HepG2 (cell line): ENCODE results near the gene DNAJB2. TPM values are rescaled to one million over a fixed set of nuclear protein-coding genes. Genes with fewer than 3 reads are reported as not detected.

Experiments
- ATAC-seq: fragments of 200-7000 bp; cut with Tn5 transposase; 3 replicates; pipeline ENCODE4 v1.9.1; 2020; ENCODE audit warnings: mild to moderate bottlenecking, moderate library complexity
- BruUV-seq: library from RNA; stranded (reverse); fragments of 400-500 nt; replicated peaks from 2 replicates; lab custom pipeline; 2021; lab: Mats Ljungman, UMichigan
- CTCF ChIA-PET: fragments of 300-600 bp; formaldehyde crosslinking; extraction: SDS; loops from one replicate; lab custom pipeline; 2021; ENCODE audit warnings: low total read pairs, inconsistent platforms, low intra/inter-chr PET ratio; lab: Yijun Ruan, JAX
- POLR2A ChIA-PET: fragments of 350-600 bp; sonication (Branson Sonifier 250); formaldehyde crosslinking; loops from one replicate; lab custom pipeline; 2020; ENCODE audit warnings: antibody characterized with exemption, inconsistent platforms; lab: Yijun Ruan, JAX
- DNase-seq: peaks from one replicate; pipeline ENCODE4 v3.0.0-alpha.2; 2015; ENCODE audit warnings: low spot score
- FAIRE-seq: peaks from 3 replicates; lab custom pipeline; 2011; peaks lifted over from hg19 to GRCh38; lab: Jason Lieb, UNC
- H2AFZ ChIP-seq: one replicate; pipeline ENCODE4 v1.6.1; 2011; ENCODE audit warnings: low read length, inconsistent platforms
- H3K27ac ChIP-seq: fragments of 300-600 bp; 3 replicates; pipeline ENCODE4 v1.8.0; 2011; ENCODE audit warnings: mixed run types, mild to moderate bottlenecking, mixed read lengths, low read length, inconsistent platforms; ENCODE audit not compliant: insufficient read depth; ENCODE audit errors: extremely low read length
- H3K27me3 ChIP-seq, 2 experiments: fragments of 200-600 bp in 1 of 2; 2 replicates in 1 of 2; 3 replicates in 1 of 2; pipeline versions ENCODE4 v1.6.0 to v1.8.0; 2011; ENCODE audit warnings: low read length in 2 of 2, mild to moderate bottlenecking in 2 of 2, moderate library complexity in 2 of 2, inconsistent platforms in 1 of 2; ENCODE audit not compliant: insufficient read depth in 2 of 2, control insufficient read depth in 1 of 2
- H3K36me3 ChIP-seq, 2 experiments: fragments of 200-600 bp in 1 of 2; replicated peaks in 1 of 2; 2 replicates in 1 of 2; 3 replicates in 1 of 2; pipeline versions ENCODE4 v1.5.1 to v1.8.0; 2011; ENCODE audit warnings: low read length in 2 of 2, inconsistent platforms in 1 of 2; ENCODE audit not compliant: insufficient read depth in 2 of 2, control insufficient read depth in 1 of 2
- H3K4me1 ChIP-seq: 2 replicates; pipeline ENCODE4 v1.5.1; 2012; ENCODE audit warnings: low read length, inconsistent platforms; ENCODE audit not compliant: insufficient read depth
- H3K4me2 ChIP-seq: 2 replicates; pipeline ENCODE4 v1.6.0; 2011; ENCODE audit warnings: low read depth, low read length, inconsistent platforms
- H3K4me3 ChIP-seq, 3 experiments: fragments of 200-600 bp in 1 of 3; sonication (generic), shearing (Covaris generic) in 1 of 3; replicated peaks in 1 of 3; 2 replicates each; pipeline ENCODE4 v1.5.1; 2011 to 2016; ENCODE audit warnings: low read length in 3 of 3, inconsistent platforms in 2 of 3, low read depth in 2 of 3, mild to moderate bottlenecking in 2 of 3, control low read depth in 1 of 3, mixed read lengths in 1 of 3; ENCODE audit not compliant: insufficient read depth in 1 of 3
- H3K79me2 ChIP-seq: one replicate; pipeline ENCODE4 v1.6.1; 2011; ENCODE audit warnings: low read length, inconsistent platforms; ENCODE audit not compliant: insufficient read depth
- H3K9ac ChIP-seq: 2 replicates; pipeline ENCODE4 v1.6.0; 2011; ENCODE audit warnings: mild to moderate bottlenecking, low read depth, low read length, inconsistent platforms; ENCODE audit not compliant: insufficient read depth
- H3K9me3 ChIP-seq: 2 replicates; pipeline ENCODE4 v1.5.1; 2012; ENCODE audit warnings: mild to moderate bottlenecking, low read length
- H4K20me1 ChIP-seq: 2 replicates; pipeline ENCODE4 v1.6.0; 2011; ENCODE audit warnings: inconsistent platforms, mild to moderate bottlenecking, low read length, moderate library complexity; ENCODE audit not compliant: insufficient read depth
- DPF2 ChIP-seq: sonication (generic); formaldehyde crosslinking; IDR thresholded peaks from 2 replicates; pipeline ENCODE4 v1.4.0; 2020; ENCODE audit warnings: mild to moderate bottlenecking, low read depth, missing genetic modification reagents, borderline replicate concordance
- NCOR1 ChIP-seq: fragments of 200-600 bp; sonication (generic); IDR thresholded peaks from 2 replicates; pipeline ENCODE4 v1.7.0; 2017; ENCODE audit warnings: antibody characterized with exemption, low read length, borderline replicate concordance
- PBX2 ChIP-seq: IDR thresholded peaks from 2 replicates; pipeline ENCODE4 v1.6.1; 2016; ENCODE audit warnings: control low read depth
- POLR2AphosphoS2 ChIP-seq: IDR thresholded peaks from 2 replicates; pipeline ENCODE4 v1.6.1; 2011; ENCODE audit warnings: low read depth, low read length, improper control_type of control experiment
- POLR2AphosphoS5 ChIP-seq: IDR thresholded peaks from 2 replicates; pipeline ENCODE4 v1.6.1; 2012; ENCODE audit warnings: low read depth, low read length
- YEATS4 ChIP-seq: sonication (generic); formaldehyde crosslinking; IDR thresholded peaks from 2 replicates; pipeline ENCODE4 v1.4.0; 2020; ENCODE audit warnings: missing genetic modification reagents, borderline replicate concordance
- ZFP41 ChIP-seq: sonication (generic); formaldehyde crosslinking; IDR thresholded peaks from 2 replicates; pipeline ENCODE4 v1.4.0; 2020; ENCODE audit warnings: mild to moderate bottlenecking, missing genetic modification reagents, borderline replicate concordance
- ZNF124 ChIP-seq: sonication (generic); formaldehyde crosslinking; IDR thresholded peaks from 2 replicates; pipeline ENCODE4 v1.4.0; 2020; ENCODE audit warnings: missing genetic modification reagents
- ZNF275 ChIP-seq: sonication (generic); formaldehyde crosslinking; IDR thresholded peaks from 2 replicates; pipeline ENCODE4 v1.8.0; 2022; ENCODE audit warnings: missing genetic modification reagents, mild to moderate bottlenecking, inconsistent platforms, borderline replicate concordance
- ZNF280B ChIP-seq: sonication (generic); formaldehyde crosslinking; IDR thresholded peaks from 2 replicates; pipeline ENCODE4 v1.5.0; 2020; ENCODE audit warnings: missing genetic modification reagents, mild to moderate bottlenecking, borderline replicate concordance
- ZNF616 ChIP-seq: sonication (generic); formaldehyde crosslinking; IDR thresholded peaks from 2 replicates; pipeline ENCODE4 v1.5.0; 2020; ENCODE audit warnings: low read depth, mild to moderate bottlenecking, missing genetic modification reagents
- WGBS: methylation state at CpG from one replicate; pipeline ENCODE4 v1.1.6; 2017; ENCODE audit warnings: low lambda C conversion rate; 5-methylcytosine and 5-hydroxymethylcytosine counted together
- in situ Hi-C: cut with HindIII; loops from 2 replicates; pipeline ENCODE4 v1.10.0; 2017; ENCODE audit warnings: low pct_unique_long_range_greater_than_20kb; ENCODE audit not compliant: extremely low pct_ligation_motif_present
- intact Hi-C: fragments of 100-400 bp; cut with micrococcal nuclease; formaldehyde crosslinking; loops from one replicate; pipeline ENCODE4 v1.10.0; 2022; ENCODE audit not compliant: unreplicated experiment
- polyA plus RNA-seq, 8 experiments: library from polyadenylated mRNA; depleted of rRNA in 3 of 8; stranded (reverse) in 7 of 8; unstranded in 1 of 8; fragments of >200 nt; fragmentation: Illumina TruSeq in 4 of 8; extraction: Trizol in 4 of 8; gene quantifications; 2 replicates each; pipeline versions ENCODE4 v1.2.1 to v1.2.3, GENCODE V29; 2011 to 2016; ENCODE audit warnings: low read depth in 4 of 8, missing spikeins in 1 of 8, mixed read lengths in 1 of 8; ENCODE audit not compliant: insufficient read depth in 1 of 8
- total RNA-seq, 5 experiments: library from RNA; depleted of rRNA; stranded (reverse); fragments of >200 nt; fragmentation: Illumina TruSeq; extraction: Trizol; gene quantifications; 2 replicates each; pipeline ENCODE4 v1.2.3, GENCODE V29; 2016; ENCODE audit warnings: low read depth in 1 of 5
- TF ChIP-seq, protein P1 (sequence below): sonication (generic); formaldehyde crosslinking; IDR thresholded peaks from 2 replicates; pipeline ENCODE4 v1.4.0; 2020; ENCODE audit warnings: missing genetic modification reagents

Gene DNAJB2
- total and polyA plus RNA-seq, 2 of the 13 experiments (the other 11 are each of a cell fraction or from before 2014, with no cell fraction given): 21.3 to 31.1 TPM

GRCh38 chr2:219253753-219254589, 25.2 kb upstream of the DNAJB2 start, which contains the start of gene TUBA4A:
Gene TUBA4A, minus strand, starts transcription at chr2:219253918. Its CDS starts 60 bp downstream, at chr2:219253858.
- no peaks in the 10 kb centered on the region for H3K9me3 ChIP-seq
- POLR2A ChIA-PET: interaction anchor here (1.0 to 3.5 kb wide), 14 partner anchors 9 to 298 kb away, joined by 3 to 26 read pairs (median 6); partner anchors contain the start of genes CNPPD1, DNAJB2, GLB1L and STK16
- no peaks in the 10 kb centered on the region for H4K20me1 ChIP-seq
- H3K4me3 ChIP-seq: peak within 1 kb of the TSS; percentile 62 to 83 (median 62)
- FAIRE-seq (peak; percentile 63), DNase-seq (peak; percentile 58), ATAC-seq (peak; percentile 62)
- in situ Hi-C loops (no loop called here), intact Hi-C loops (no loop called here)
- H3K27me3 ChIP-seq: peaks cover 2 to 40% of the 10 kb centered on the region in 2 experiments; a peak in 4 of 5 replicates
- BruUV-seq: no TSS peak
- no peaks in the 10 kb centered on the region for H3K36me3 ChIP-seq
- CTCF ChIA-PET: interaction anchor here (0.9 to 1.2 kb wide), 2 partner anchors 23 to 40 kb away, joined by 3 read pairs; no protein-coding TSS in a partner anchor
- H3K9ac ChIP-seq: peak within 1 kb of the TSS; percentile 46; the same call in 1 of the 2 replicates
- H3K79me2 ChIP-seq: no peaks in the 10 kb centered on the region
- peak within 1 kb of the TSS; percentile 99 for H3K4me2 ChIP-seq
- H2AFZ ChIP-seq: no peak within 1 kb of the TSS
- WGBS: 0% methylated on average over 27 of the region's 76 CpGs
- peaks cover 60% of the 10 kb centered on the region for H3K4me1 ChIP-seq
- no peak within 1 kb of the TSS for H3K27ac ChIP-seq
- TF ChIP-seq PBX2 (CRISPR knock-in tag) (no peak), POLR2AphosphoS5 (peak; percentile 84), ZNF124 (CRISPR knock-in tag) (no peak), ZNF616 (CRISPR knock-in tag) (no peak), ZNF275 (CRISPR knock-in tag) (no peak), YEATS4 (CRISPR knock-in tag) (peak; percentile 60), ZFP41 (CRISPR knock-in tag) (no peak; the same call in 1 of the 2 replicates), NCOR1 (no peak), ZNF280B (CRISPR knock-in tag) (no peak), DPF2 (CRISPR knock-in tag) (no peak), POLR2AphosphoS2 (no peak)
- TF ChIP-seq, protein P1, sequence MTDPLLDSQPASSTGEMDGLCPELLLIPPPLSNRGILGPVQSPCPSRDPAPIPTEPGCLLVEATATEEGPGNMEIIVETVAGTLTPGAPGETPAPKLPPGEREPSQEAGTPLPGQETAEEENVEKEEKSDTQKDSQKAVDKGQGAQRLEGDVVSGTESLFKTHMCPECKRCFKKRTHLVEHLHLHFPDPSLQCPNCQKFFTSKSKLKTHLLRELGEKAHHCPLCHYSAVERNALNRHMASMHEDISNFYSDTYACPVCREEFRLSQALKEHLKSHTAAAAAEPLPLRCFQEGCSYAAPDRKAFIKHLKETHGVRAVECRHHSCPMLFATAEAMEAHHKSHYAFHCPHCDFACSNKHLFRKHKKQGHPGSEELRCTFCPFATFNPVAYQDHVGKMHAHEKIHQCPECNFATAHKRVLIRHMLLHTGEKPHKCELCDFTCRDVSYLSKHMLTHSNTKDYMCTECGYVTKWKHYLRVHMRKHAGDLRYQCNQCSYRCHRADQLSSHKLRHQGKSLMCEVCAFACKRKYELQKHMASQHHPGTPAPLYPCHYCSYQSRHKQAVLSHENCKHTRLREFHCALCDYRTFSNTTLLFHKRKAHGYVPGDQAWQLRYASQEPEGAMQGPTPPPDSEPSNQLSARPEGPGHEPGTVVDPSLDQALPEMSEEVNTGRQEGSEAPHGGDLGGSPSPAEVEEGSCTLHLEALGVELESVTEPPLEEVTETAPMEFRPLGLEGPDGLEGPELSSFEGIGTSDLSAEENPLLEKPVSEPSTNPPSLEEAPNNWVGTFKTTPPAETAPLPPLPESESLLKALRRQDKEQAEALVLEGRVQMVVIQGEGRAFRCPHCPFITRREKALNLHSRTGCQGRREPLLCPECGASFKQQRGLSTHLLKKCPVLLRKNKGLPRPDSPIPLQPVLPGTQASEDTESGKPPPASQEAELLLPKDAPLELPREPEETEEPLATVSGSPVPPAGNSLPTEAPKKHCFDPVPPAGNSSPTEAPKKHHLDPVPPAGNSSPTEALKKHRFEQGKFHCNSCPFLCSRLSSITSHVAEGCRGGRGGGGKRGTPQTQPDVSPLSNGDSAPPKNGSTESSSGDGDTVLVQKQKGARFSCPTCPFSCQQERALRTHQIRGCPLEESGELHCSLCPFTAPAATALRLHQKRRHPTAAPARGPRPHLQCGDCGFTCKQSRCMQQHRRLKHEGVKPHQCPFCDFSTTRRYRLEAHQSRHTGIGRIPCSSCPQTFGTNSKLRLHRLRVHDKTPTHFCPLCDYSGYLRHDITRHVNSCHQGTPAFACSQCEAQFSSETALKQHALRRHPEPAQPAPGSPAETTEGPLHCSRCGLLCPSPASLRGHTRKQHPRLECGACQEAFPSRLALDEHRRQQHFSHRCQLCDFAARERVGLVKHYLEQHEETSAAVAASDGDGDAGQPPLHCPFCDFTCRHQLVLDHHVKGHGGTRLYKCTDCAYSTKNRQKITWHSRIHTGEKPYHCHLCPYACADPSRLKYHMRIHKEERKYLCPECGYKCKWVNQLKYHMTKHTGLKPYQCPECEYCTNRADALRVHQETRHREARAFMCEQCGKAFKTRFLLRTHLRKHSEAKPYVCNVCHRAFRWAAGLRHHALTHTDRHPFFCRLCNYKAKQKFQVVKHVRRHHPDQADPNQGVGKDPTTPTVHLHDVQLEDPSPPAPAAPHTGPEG: no peak
